SK-N-SH (cell line): ENCODE results near the gene RAD51B. TPM values are rescaled to one million over a fixed set of nuclear protein-coding genes. Genes with fewer than 3 reads are reported as not detected.

Experiments used
- CTCF ChIA-PET: fragments of 300-600, 350-600 bp; formaldehyde crosslinking; extraction: SDS; loops from one replicate; lab custom pipeline; 2021; lab: Yijun Ruan, JAX
- POLR2A ChIA-PET: fragments of 350-600 bp; sonication (Branson Sonifier 250); formaldehyde crosslinking; extraction: SDS; loops from one replicate; lab custom pipeline; 2020; ENCODE audit warnings: antibody characterized with exemption, inconsistent platforms; lab: Yijun Ruan, JAX
- DNase-seq: peaks from one replicate; pipeline ENCODE4 v3.0.0; 2012
- H2AFZ ChIP-seq: fragments of 200-600 bp; sonication (generic); 2 replicates; pipeline ENCODE4 v1.8.1; 2016; ENCODE audit warnings: antibody characterized with exemption, mild to moderate bottlenecking, low read depth
- H3F3A ChIP-seq: fragments of 200-600 bp; sonication (generic); replicated peaks from 2 replicates; pipeline ENCODE3; 2016; ENCODE audit warnings: antibody characterized with exemption, mild to moderate bottlenecking; ENCODE audit not compliant: insufficient read depth
- H3K27ac ChIP-seq, 2 experiments: fragments of 200-500 bp in 1 of 2; fragments of 200-600 bp in 1 of 2; sonication (Bioruptor generic) in 1 of 2; sonication (generic), shearing (Covaris generic) in 1 of 2; 2 replicates each; pipeline versions ENCODE4 v1.5.1 to v1.6.1; 2014 to 2016; ENCODE audit warnings: low read depth in 2 of 2, inconsistent platforms in 1 of 2, low read length in 1 of 2, mild to moderate bottlenecking in 1 of 2, mixed read lengths in 1 of 2
- H3K27me3 ChIP-seq: fragments of 200-600 bp; sonication (generic), shearing (Covaris generic); 2 replicates; pipeline ENCODE4 v1.6.1; 2016; ENCODE audit warnings: mixed run types; ENCODE audit not compliant: insufficient read depth
- H3K36me3 ChIP-seq, 2 experiments: fragments of 200-500 bp in 1 of 2; fragments of 200-600 bp in 1 of 2; sonication (Bioruptor generic) in 1 of 2; sonication (generic) in 1 of 2; replicated peaks in 1 of 2; 2 replicates each; pipeline versions ENCODE3 to v1.5.1; 2014 to 2016; ENCODE audit warnings: low read length in 1 of 2, mild to moderate bottlenecking in 1 of 2; ENCODE audit not compliant: insufficient read depth in 2 of 2, control insufficient read depth in 1 of 2
- H3K4me1 ChIP-seq, 2 experiments: fragments of 200-500 bp in 1 of 2; fragments of 200-600 bp in 1 of 2; sonication (Bioruptor generic) in 1 of 2; sonication (generic), shearing (Covaris generic) in 1 of 2; 2 replicates each; pipeline versions ENCODE4 v1.5.1 to v1.6.1; 2014 to 2016; ENCODE audit warnings: low read depth in 1 of 2, low read length in 1 of 2, mixed run types in 1 of 2; ENCODE audit not compliant: insufficient read depth in 2 of 2, control insufficient read depth in 1 of 2
- H3K4me2 ChIP-seq: fragments of 200-600 bp; sonication (generic), shearing (Covaris generic); 2 replicates; pipeline ENCODE4 v1.6.1; 2017; ENCODE audit warnings: mixed run types
- H3K4me3 ChIP-seq, 2 experiments: fragments of 200-500 bp in 1 of 2; fragments of 200-600 bp in 1 of 2; sonication (Bioruptor generic) in 1 of 2; sonication (generic), shearing (Covaris generic) in 1 of 2; 2 replicates each; pipeline versions ENCODE4 v1.5.1 to v1.8.1; 2014 to 2016; ENCODE audit warnings: low read depth in 2 of 2, inconsistent platforms in 1 of 2, low read length in 1 of 2, mild to moderate bottlenecking in 1 of 2, mixed read lengths in 1 of 2, moderate library complexity in 1 of 2
- H3K79me2 ChIP-seq: fragments of 200-600 bp; sonication (generic); 2 replicates; pipeline ENCODE4 v1.8.1; 2017; ENCODE audit warnings: mild to moderate bottlenecking; ENCODE audit not compliant: insufficient read depth
- H3K9ac ChIP-seq: fragments of 200-600 bp; sonication (generic); 2 replicates; pipeline ENCODE4 v1.6.1; 2017; ENCODE audit warnings: mixed run types
- H3K9me2 ChIP-seq: fragments of 200-600 bp; sonication (generic); 2 replicates; pipeline ENCODE4 v1.6.1; 2017; ENCODE audit warnings: mixed run types
- H3K9me3 ChIP-seq: fragments of 200-600 bp; sonication (generic); 2 replicates; pipeline ENCODE4 v1.6.1; 2017; ENCODE audit warnings: mixed run types, mild to moderate bottlenecking, moderate library complexity
- H4K20me1 ChIP-seq: fragments of 200-600 bp; sonication (generic); 2 replicates; pipeline ENCODE4 v1.6.1; 2017; ENCODE audit warnings: mild to moderate bottlenecking, mixed run types; ENCODE audit not compliant: insufficient read depth
- CHD2 ChIP-seq: fragments of 150-350 bp; IDR thresholded peaks from 2 replicates; pipeline ENCODE4 v1.6.1; 2018; ENCODE audit warnings: low read length; ENCODE audit not compliant: partially characterized antibody
- ELF1 ChIP-seq: IDR thresholded peaks from 2 replicates; pipeline ENCODE4 v1.4.0; 2012
- GABPA ChIP-seq: IDR thresholded peaks from 2 replicates; pipeline ENCODE4 v1.4.0; 2012; ENCODE audit warnings: low read depth, mild to moderate bottlenecking
- GATA2 ChIP-seq: sonication (generic); formaldehyde crosslinking; IDR thresholded peaks from 2 replicates; pipeline ENCODE4 v1.5.0; 2020; ENCODE audit warnings: mild to moderate bottlenecking, missing genetic modification reagents
- NFIC ChIP-seq: IDR thresholded peaks from 2 replicates; pipeline ENCODE4 v1.4.0; 2012; ENCODE audit warnings: borderline replicate concordance
- POLR2AphosphoS5 ChIP-seq: IDR thresholded peaks from 2 replicates; pipeline ENCODE4 v1.6.1; 2012; ENCODE audit warnings: low read depth, low read length
- REST ChIP-seq: IDR thresholded peaks from 2 replicates; pipeline ENCODE4 v1.6.1; 2012; ENCODE audit warnings: mild to moderate bottlenecking, low read depth, low read length, moderate library complexity
- SIN3A ChIP-seq: IDR thresholded peaks from 2 replicates; pipeline ENCODE4 v1.6.1; 2012; ENCODE audit warnings: low read depth, mild to moderate bottlenecking, low read length, moderate library complexity, borderline replicate concordance
- USF1 ChIP-seq: IDR thresholded peaks from 2 replicates; pipeline ENCODE4 v1.4.0; 2012; ENCODE audit warnings: low read depth, borderline replicate concordance
- USF2 ChIP-seq: fragments of 150-350 bp; IDR thresholded peaks from 2 replicates; pipeline ENCODE4 v1.6.1; 2017; ENCODE audit warnings: antibody characterized with exemption, low read length, low read depth, borderline replicate concordance
- WGBS: methylation state at CpG from one replicate; pipeline ENCODE4 v1.1.6; 2017; ENCODE audit warnings: low lambda C conversion rate; 5-methylcytosine and 5-hydroxymethylcytosine counted together
- polyA plus RNA-seq, 3 experiments: library from polyadenylated mRNA; depleted of rRNA; stranded (reverse); fragments of >200 nt; gene quantifications; 2 replicates each; pipeline ENCODE4 v1.2.3, GENCODE V29; 2012
- TF ChIP-seq, protein P1 (sequence below): fragments of 200-600 bp; sonication (generic); IDR thresholded peaks from 2 replicates; pipeline ENCODE4 v1.6.1; 2017; ENCODE audit warnings: antibody characterized with exemption, mild to moderate bottlenecking, moderate library complexity

The RAD51B gene
- polyA plus RNA-seq, 1 of the 3 experiments (the other 2 are of a cell fraction) = 6.0 TPM

- TF ChIP-seq REST (no peak), GATA2 (CRISPR knock-in tag) (no peak), GABPA (no peak), CHD2 (no peak), USF1 (no peak), SIN3A (no peak), POLR2AphosphoS5 (no peak), USF2 (no peak), NFIC (no peak), ELF1 (no peak)
Measured at GRCh38 chr14:68774771-68775613, 955.4 kb downstream of the RAD51B start (continued).

- POLR2A ChIA-PET = interaction anchor here (0.5 kb wide), 1 partner anchor 146 kb away, joined by 3 read pairs; no protein-coding TSS in a partner anchor
- Histone ChIP-seq H3K9ac (no peak overlapping the region), H3K79me2 (no peaks in the 10 kb centered on the region), H3F3A (peaks cover 25% of the 10 kb centered on the region), H3K36me3 (no peaks in the 10 kb centered on the region), H3K4me3 (no peak overlapping the region), H3K4me2 (no peak overlapping the region), H3K27me3 (no peaks in the 10 kb centered on the region), H2AFZ (no peak overlapping the region), H3K9me3 (no peaks in the 10 kb centered on the region), H4K20me1 (no peaks in the 10 kb centered on the region), H3K4me1 (peaks cover 4 to 12% of the 10 kb centered on the region in 2 experiments; a peak in 3 of 4 replicates), H3K27ac (peak overlapping the region in 1 of 2 experiments; percentile 89; a peak in 1 of 4 replicates), H3K9me2 (no peaks in the 10 kb centered on the region)
- TF ChIP-seq, protein P1, sequence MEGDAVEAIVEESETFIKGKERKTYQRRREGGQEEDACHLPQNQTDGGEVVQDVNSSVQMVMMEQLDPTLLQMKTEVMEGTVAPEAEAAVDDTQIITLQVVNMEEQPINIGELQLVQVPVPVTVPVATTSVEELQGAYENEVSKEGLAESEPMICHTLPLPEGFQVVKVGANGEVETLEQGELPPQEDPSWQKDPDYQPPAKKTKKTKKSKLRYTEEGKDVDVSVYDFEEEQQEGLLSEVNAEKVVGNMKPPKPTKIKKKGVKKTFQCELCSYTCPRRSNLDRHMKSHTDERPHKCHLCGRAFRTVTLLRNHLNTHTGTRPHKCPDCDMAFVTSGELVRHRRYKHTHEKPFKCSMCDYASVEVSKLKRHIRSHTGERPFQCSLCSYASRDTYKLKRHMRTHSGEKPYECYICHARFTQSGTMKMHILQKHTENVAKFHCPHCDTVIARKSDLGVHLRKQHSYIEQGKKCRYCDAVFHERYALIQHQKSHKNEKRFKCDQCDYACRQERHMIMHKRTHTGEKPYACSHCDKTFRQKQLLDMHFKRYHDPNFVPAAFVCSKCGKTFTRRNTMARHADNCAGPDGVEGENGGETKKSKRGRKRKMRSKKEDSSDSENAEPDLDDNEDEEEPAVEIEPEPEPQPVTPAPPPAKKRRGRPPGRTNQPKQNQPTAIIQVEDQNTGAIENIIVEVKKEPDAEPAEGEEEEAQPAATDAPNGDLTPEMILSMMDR = peak; percentile 19; the same call in 1 of the 2 replicates
- TF ChIP-seq USF2 = no peak
- no peak for DNase-seq
- WGBS = 97% methylated on average over 6 of the region's 6 CpGs
- CTCF ChIA-PET = interaction anchor here (1.5 to 3.0 kb wide), 2 partner anchors 13 to 527 kb away, joined by 4 to 20 read pairs; no protein-coding TSS in a partner anchor
Measured at GRCh38 chr14:68775614-68776126, 956.1 kb downstream of the RAD51B start.
